SJSA1 (cell line): ENCODE measurements around the gene SLC25A21. TPM values are rescaled to one million over a fixed set of nuclear protein-coding genes. Genes with fewer than 3 reads are reported as not detected.

ENCODE experiments used
- DNase-seq, 2 experiments: peaks; one replicate each; pipeline ENCODE4 v3.0.0-alpha.2; 2015 to 2020; ENCODE audit warnings: low spot score in 2 of 2, low read depth in 1 of 2
- H3K27ac ChIP-seq: fragments of 250-450 bp; sonication (Bioruptor Pico); 2 replicates; pipeline ENCODE4 v1.5.1; 2020; ENCODE audit warnings: mild to moderate bottlenecking, moderate library complexity
- H3K27me3 ChIP-seq: fragments of 250-450 bp; sonication (Bioruptor Pico); replicated peaks from 2 replicates; pipeline ENCODE4 v1.5.1; 2020; ENCODE audit warnings: mild to moderate bottlenecking, moderate library complexity
- H3K36me3 ChIP-seq: fragments of 250-450 bp; sonication (Bioruptor Pico); 2 replicates; pipeline ENCODE4 v1.5.1; 2020; ENCODE audit warnings: mild to moderate bottlenecking
- H3K4me1 ChIP-seq: fragments of 250-450 bp; sonication (Bioruptor Pico); replicated peaks from 2 replicates; pipeline ENCODE4 v1.6.1; 2021; ENCODE audit warnings: mild to moderate bottlenecking
- H3K4me3 ChIP-seq: fragments of 250-450 bp; sonication (Bioruptor Pico); 2 replicates; pipeline ENCODE4 v1.5.1; 2020; ENCODE audit warnings: mild to moderate bottlenecking
- H3K9me3 ChIP-seq: fragments of 250-450 bp; sonication (Bioruptor Pico); replicated peaks from 2 replicates; pipeline ENCODE4 v1.5.1; 2020; ENCODE audit warnings: mild to moderate bottlenecking
- total RNA-seq: library from RNA; depleted of rRNA; stranded (reverse); fragments of >200 nt; shearing (Covaris generic); gene quantifications from 2 replicates; pipeline ENCODE4 v1.2.3, GENCODE V29; 2014

Gene SLC25A21
- total RNA-seq, 1 experiment from 2014 or later = 2.6 TPM

GRCh38 chr14:37145395-37145794, 27.0 kb downstream of the SLC25A21 start:
- no peaks in the 10 kb centered on the region; the same call in none of the 2 replicates for H3K27me3 ChIP-seq
- H3K27ac ChIP-seq = no peak overlapping the region
- no peaks in the 10 kb centered on the region for H3K9me3 ChIP-seq
- H3K4me1 ChIP-seq = peaks cover 30% of the 10 kb centered on the region
- no peak overlapping the region for H3K4me3 ChIP-seq
- no peaks in the 10 kb centered on the region for H3K36me3 ChIP-seq
- peak in 1 of 2 experiments; percentile 12 for DNase-seq

- DNase-seq = no peak
- H3K4me1 ChIP-seq = peaks cover 24% of the 10 kb centered on the region
- no peak overlapping the region for H3K4me3 ChIP-seq
- no peaks in the 10 kb centered on the region for H3K9me3 ChIP-seq
- H3K27me3 ChIP-seq = no peaks in the 10 kb centered on the region; the same call in 1 of the 2 replicates
- no peak overlapping the region for H3K27ac ChIP-seq
- no peaks in the 10 kb centered on the region for H3K36me3 ChIP-seq
Measured at GRCh38 chr14:37144729-37145363, 27.6 kb downstream of the SLC25A21 start.

- no peak overlapping the region for H3K27ac ChIP-seq
- H3K4me1 ChIP-seq = peaks cover 23% of the 10 kb centered on the region
- no peak for DNase-seq
Measured at GRCh38 chr14:37143475-37143874, 28.9 kb downstream of the SLC25A21 start.

GRCh38 chr14:37142835-37143401, 29.5 kb downstream of the SLC25A21 start:
- Histone ChIP-seq H3K4me1 (peaks cover 23% of the 10 kb centered on the region), H3K9me3 (no peaks in the 10 kb centered on the region), H3K4me3 (no peak overlapping the region), H3K36me3 (no peaks in the 10 kb centered on the region), H3K27me3 (no peaks in the 10 kb centered on the region), H3K27ac (no peak overlapping the region)
- DNase-seq = peak; percentile 48 to 53

More at GRCh38 chr14:37143475-37143874, 28.9 kb downstream of the SLC25A21 start:
- Histone ChIP-seq H3K36me3 (no peaks in the 10 kb centered on the region), H3K27me3 (no peaks in the 10 kb centered on the region), H3K4me3 (no peak overlapping the region), H3K9me3 (no peaks in the 10 kb centered on the region)

DNA sequence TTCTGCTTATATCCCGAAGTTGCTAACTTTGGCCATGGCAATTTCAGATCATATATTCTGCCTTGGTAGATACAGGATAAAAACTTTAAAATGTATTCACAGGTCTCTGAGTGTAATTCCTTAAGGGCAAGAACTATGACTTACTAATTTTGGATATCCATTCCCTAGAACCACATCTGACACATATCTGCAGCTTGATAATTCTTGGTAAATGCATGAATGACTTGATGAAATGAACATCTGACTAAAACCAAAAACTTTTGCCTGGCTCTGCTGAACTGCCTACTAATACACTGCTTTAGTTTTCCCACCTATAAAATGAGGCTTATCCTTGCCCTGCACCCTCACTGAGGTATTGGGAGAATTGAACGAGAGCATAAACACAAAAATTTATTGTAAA, 32.2 kb downstream of the SLC25A21 start:
- peaks cover 16% of the 10 kb centered on the region for H3K4me1 ChIP-seq
- H3K36me3 ChIP-seq = no peaks in the 10 kb centered on the region
- no peak overlapping the region for H3K4me3 ChIP-seq
- no peak overlapping the region for H3K27ac ChIP-seq
- no peaks in the 10 kb centered on the region for H3K27me3 ChIP-seq
- no peak for DNase-seq
- no peaks in the 10 kb centered on the region for H3K9me3 ChIP-seq

DNA sequence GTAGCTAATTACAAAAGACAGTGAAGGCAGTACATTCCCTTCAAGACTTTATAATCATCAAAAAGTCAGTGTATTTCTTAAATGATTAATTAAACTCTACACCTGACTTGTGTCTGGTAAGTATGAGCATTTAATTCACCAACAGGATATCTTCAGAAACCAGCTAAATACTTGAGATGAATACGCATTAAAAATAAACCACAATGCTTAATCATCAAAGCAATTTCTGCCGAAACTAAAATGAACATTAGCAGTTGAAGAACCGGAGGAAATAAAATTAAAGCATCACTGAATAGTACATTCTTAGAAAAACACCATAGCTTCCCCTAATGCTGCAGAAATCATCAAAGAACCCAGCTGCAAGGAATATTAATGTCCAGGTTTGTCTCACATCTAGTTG, 32.7 kb downstream of the SLC25A21 start:
- Histone ChIP-seq H3K36me3 (no peaks in the 10 kb centered on the region), H3K4me3 (no peak overlapping the region), H3K27ac (no peak overlapping the region), H3K4me1 (peaks cover 12% of the 10 kb centered on the region), H3K27me3 (no peaks in the 10 kb centered on the region), H3K9me3 (no peaks in the 10 kb centered on the region)
- no peak for DNase-seq

DNA sequence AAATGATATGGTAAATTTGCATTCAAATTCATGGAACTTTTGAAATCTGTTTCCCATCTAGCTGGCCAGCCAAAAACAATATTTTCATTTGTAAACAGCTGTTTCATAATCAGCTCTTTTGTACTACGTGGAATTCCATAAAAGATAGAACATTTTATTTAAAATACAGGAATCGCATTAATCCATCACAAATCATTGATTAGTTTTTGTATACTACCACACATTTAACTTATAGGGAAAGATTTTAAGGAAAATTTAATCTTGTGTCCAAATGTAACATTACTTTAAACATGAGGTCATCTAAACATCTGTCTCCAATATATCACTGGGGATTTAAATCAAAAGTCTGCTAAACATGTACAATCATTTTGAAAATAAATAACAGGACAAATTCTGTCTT, 33.5 kb downstream of the SLC25A21 start:
- Histone ChIP-seq H3K9me3 (no peaks in the 10 kb centered on the region), H3K27me3 (no peaks in the 10 kb centered on the region), H3K36me3 (no peaks in the 10 kb centered on the region), H3K27ac (no peak overlapping the region), H3K4me1 (peaks cover 12% of the 10 kb centered on the region), H3K4me3 (no peak overlapping the region)
- DNase-seq = no peak

GRCh38 chr14:37133284-37133913, 39.0 kb downstream of the SLC25A21 start:
- H3K9me3 ChIP-seq = no peaks in the 10 kb centered on the region
- H3K4me3 ChIP-seq = no peak overlapping the region
- no peaks in the 10 kb centered on the region for H3K36me3 ChIP-seq
- H3K27ac ChIP-seq = no peak overlapping the region
- DNase-seq = no peak
- no peaks in the 10 kb centered on the region for H3K4me1 ChIP-seq
- no peaks in the 10 kb centered on the region for H3K27me3 ChIP-seq

DNA sequence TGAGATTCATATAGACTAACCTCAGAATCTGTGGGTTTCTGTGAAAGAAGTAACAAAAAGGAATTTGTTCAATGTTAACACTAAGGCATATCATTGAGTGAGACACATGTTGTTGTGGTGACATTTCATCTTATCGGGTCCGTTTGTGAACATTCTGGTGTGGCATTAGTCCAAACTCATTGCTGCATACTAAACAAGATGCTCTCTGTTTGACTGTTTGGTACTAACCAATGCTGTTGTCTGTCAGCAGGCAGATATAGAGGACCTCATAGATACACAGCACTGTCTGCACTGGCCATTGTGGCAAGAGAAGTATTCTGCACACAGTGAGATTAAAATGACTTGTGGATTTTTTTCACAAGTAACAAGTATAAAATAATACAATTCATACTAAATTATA, 41.2 kb downstream of the SLC25A21 start:
- no peak overlapping the region for H3K4me3 ChIP-seq
- no peaks in the 10 kb centered on the region for H3K4me1 ChIP-seq
- H3K27me3 ChIP-seq = no peaks in the 10 kb centered on the region
- DNase-seq = no peak
- no peaks in the 10 kb centered on the region for H3K36me3 ChIP-seq
- no peaks in the 10 kb centered on the region for H3K9me3 ChIP-seq
- no peak overlapping the region for H3K27ac ChIP-seq

DNA sequence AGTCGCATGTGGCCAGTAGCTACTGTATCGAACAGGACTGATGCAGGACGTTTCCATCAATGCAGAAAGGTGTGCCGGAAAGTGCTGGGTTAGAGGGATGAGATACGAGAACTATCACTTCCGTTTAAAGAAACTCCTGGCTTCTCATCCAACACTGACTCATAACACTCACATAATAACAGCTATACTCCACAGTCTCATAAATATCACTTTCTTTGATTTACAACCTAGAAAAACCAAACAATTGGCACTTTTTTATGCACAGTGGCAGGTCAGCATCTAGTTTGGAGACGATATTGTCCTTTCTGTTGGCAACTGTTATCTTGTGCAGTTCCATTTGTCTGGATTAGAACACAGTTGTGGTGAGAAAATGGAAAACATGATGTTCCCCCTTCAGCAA, 43.4 kb downstream of the SLC25A21 start:
- no peak for DNase-seq
- Histone ChIP-seq H3K4me1 (0 out of 2 replicates have a peak, but pooled peaks cover 5% of the 10 kb centered on the region), H3K27me3 (no peaks in the 10 kb centered on the region), H3K4me3 (no peak overlapping the region), H3K36me3 (no peaks in the 10 kb centered on the region), H3K27ac (no peak overlapping the region), H3K9me3 (no peaks in the 10 kb centered on the region)

- Histone ChIP-seq H3K27ac (no peak overlapping the region), H3K27me3 (no peaks in the 10 kb centered on the region), H3K36me3 (no peaks in the 10 kb centered on the region), H3K4me3 (no peak overlapping the region), H3K9me3 (no peaks in the 10 kb centered on the region), H3K4me1 (peaks cover 27% of the 10 kb centered on the region)
- DNase-seq = peak in 1 of 2 experiments; percentile 16
Measured at GRCh38 chr14:37124614-37125013, 47.8 kb downstream of the SLC25A21 start.

DNA sequence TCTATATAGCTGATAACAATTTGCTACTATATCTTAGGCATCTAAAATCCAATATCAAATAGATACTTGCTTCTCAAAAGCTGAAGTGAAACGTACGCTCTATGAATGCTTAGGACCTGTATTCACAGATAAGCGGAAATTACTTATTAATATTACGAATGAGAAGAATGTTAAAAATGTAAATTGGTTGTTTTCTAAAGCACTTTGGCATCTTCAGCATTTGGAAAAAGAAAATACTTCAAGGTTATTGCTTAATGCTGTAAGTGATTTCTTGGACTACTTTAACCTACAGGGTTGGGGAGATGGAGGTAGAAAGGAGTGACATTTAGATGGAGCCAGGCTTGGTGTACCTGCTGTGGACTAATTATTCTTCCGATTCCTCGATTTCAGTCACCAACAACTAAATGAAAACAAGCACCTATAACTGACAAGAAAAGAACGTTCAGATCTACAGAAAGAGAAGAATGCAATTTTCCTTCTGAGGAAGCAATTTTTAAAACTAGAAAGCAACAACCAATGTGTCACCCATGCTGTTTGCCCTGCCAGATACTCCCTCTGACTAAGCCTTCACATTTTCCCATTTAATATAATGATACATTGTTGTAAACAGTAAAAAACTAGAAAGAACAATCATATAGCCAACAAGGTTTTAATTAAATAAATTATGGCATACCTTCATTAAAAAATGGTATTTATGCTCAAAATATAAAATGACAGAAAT, 49.3 kb downstream of the SLC25A21 start:
- Histone ChIP-seq H3K9me3 (no peaks in the 10 kb centered on the region), H3K4me3 (no peak overlapping the region), H3K36me3 (no peaks in the 10 kb centered on the region), H3K4me1 (peaks cover 29% of the 10 kb centered on the region), H3K27me3 (no peaks in the 10 kb centered on the region), H3K27ac (peak overlapping the region; percentile 65)
- DNase-seq = peak in 1 of 2 experiments; percentile 16

- Histone ChIP-seq H3K4me1 (peaks cover 37% of the 10 kb centered on the region), H3K27ac (peak overlapping the region; percentile 65), H3K4me3 (no peak overlapping the region), H3K9me3 (no peaks in the 10 kb centered on the region), H3K36me3 (no peaks in the 10 kb centered on the region), H3K27me3 (no peaks in the 10 kb centered on the region)
- DNase-seq = peak; percentile 51 to 75
Measured at GRCh38 chr14:37122288-37122687, 50.1 kb downstream of the SLC25A21 start.
